ENCODE measurements around the gene TPD52L1.
A peak's percentile ranks its signal among the peaks of the same experiment; 100 is the strongest.
"Not testable (repeated sequence)": the region's sequence is repeated elsewhere in the genome, so short reads cannot be mapped to it uniquely, and the experiment has no call there.

Gene TPD52L1

DNA sequence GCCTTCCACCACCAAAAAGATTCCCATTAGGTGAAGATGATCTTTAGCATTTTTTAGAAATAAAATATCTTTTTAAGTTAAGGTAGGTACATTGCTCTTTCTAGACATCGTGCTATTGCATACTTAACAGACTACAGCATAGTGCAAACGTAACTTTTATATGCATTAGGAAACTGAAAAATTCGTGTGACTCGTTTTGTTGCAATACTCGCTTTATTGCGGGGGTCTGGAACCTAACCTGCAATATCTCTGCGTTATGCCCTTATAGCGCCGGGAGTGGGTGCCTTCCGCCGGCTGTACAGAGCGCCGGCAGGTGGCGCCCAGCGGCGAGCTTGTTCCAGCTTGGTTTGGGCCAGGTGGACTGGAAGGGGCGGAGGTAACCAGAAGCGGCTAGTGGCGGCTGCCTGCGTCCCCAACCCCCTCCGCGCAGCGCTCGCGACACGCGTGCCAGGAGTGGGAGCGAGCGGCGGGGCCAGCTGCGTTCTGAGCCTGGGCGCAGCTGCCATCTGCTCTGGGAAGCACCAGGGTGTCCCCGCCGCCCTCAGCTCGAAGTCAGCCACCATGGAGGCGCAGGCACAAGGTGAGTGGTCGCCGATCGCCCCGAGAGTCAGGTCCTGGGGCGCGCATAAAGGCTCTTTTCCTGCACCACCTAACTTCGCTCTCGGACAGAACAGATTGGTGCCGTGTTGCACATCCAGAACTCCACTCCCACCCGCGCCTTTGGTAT lies at the start of gene TPD52L1:
Gene TPD52L1 (plus strand): TSS at position 383 of the 727 bp plus-strand sequence. CDS start 179 bp downstream, at position 562.
- DNase-seq (ENCODE audit: low read depth in 2 of 2): peak in 1 of 2 donors; percentile 10

GRCh38 chr6:125104425-125104824 lies 49.1 kb upstream of the TPD52L1 start:
- no peak for DNase-seq (ENCODE audit: low read depth in 2 of 2)

- DNase-seq (ENCODE audit: low read depth in 2 of 2): no peak
Observed at GRCh38 chr6:125107048-125107447, 46.5 kb upstream of the TPD52L1 start.

DNA sequence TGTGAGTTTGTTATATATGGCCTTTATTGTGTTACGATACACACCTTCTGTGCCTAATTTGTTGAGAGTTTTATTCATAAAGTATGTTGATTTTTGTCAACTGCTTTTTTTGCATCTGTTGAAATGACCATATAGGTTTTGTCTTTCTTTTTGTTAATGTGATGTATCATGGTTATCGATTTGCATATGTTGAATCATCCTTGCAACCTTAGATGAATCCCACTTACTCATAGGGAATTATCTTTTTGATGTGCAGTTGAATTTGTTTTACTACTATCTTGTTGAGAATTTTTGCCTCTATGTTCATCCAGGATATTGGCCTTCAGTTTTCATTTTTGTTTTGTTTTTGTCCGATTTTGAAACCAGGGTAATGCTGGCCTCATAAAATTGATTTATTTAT lies 45.7 kb upstream of the TPD52L1 start:
- DNase-seq (ENCODE audit: low read depth in 2 of 2): no peak

DNA sequence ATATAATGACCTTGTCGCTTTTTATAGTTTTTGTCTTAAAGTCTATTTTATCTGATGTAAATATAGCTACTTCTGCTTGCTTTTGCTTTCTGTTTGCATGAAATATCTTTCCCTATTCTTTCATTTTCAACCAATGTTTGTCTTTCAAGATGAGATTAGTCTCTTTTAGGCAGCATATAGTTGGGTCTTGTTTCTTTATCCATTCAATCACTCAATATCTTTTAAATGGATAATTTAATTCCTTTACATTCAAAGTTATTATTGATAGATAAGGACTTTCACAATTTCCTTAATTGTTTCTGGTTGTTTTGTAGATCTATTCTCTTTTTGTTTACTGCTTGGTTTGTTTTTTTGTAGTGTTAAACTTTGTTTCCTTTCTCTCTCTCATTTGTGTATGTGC lies 43.5 kb upstream of the TPD52L1 start:
- DNase-seq (ENCODE audit: low read depth in 2 of 2): no peak

DNA sequence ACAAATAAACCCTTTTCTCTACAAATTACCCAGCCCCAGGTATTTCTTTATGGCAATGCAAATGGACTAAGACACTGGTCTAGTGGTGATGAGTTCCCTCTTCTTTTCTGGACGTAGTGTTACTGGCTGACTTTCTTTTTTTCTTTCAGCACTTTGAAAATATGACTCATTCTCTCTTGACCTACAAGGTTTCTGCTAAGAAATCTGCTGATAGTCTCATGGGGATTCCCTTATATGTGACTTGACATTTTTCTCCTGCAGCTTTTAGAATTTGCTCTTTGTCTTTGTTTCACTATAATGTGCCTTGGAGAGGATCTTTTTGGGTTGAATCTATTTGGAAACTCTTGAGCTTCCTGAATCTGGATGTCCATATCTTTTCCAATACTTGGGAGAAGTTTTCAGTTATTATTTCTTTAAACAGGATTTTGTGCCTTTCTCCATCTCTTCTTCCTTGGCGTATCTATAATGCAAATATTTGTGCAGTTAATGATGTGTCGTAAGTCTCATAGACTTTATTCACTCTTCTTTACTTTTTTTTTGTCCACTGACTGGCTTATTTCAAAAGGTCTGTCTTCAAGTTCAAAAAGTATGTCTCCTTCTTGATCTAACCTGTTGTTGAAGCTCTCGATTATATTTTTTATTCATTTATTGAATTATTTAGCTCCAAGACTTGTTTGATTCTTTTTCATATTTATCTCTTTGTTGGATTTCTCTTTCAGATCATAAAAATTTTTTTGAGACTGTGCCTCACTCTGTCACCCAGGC lies 42.2 kb upstream of the TPD52L1 start:
- DNase-seq (ENCODE audit: low read depth in 2 of 2): no peak

DNA sequence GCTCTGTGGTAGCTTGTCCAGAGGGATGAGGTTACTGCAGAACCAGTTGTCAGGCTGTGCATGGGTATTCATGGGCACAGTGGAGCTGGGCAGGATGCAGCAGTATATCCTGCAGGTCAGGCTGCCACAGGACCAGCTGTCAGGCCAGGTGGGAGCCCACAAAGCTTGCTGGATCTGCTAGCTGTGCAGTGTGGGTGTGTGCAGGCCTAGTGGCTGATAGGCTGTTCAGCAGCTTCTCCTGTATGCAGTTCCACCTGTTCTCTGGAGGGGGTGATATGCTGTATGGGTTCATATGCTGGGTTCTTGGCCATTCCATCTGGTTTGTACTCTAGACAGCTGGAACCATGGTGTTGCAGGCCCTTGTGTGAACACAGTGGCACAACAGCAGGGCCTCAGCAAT lies 40.6 kb upstream of the TPD52L1 start:
- no peak for DNase-seq (ENCODE audit: low read depth in 2 of 2)

- peak in 1 of 2 donors; percentile 1 for DNase-seq (ENCODE audit: low read depth in 2 of 2)
Observed at GRCh38 chr6:125114248-125114858, 39.2 kb upstream of the TPD52L1 start.

DNA sequence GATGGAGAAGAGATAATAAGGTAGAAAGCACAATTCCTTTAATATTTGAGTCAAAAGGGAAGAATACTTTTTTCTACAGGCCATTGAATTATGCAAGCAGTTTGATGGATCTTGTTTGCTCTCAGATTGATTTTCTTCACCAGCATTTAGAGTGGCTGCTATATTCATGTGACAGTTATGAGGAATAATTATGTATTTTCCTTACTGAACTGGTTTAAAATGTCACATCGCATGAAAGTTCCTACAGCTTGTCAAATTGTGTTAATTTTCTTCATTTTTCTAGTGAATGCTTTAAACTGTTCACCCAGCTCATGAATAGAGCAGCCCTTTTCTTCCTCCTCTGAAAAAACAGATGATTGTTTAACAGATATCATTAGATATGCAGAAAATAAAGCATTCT lies 37.4 kb upstream of the TPD52L1 start:
- no peak for DNase-seq (ENCODE audit: low read depth in 2 of 2)

DNA sequence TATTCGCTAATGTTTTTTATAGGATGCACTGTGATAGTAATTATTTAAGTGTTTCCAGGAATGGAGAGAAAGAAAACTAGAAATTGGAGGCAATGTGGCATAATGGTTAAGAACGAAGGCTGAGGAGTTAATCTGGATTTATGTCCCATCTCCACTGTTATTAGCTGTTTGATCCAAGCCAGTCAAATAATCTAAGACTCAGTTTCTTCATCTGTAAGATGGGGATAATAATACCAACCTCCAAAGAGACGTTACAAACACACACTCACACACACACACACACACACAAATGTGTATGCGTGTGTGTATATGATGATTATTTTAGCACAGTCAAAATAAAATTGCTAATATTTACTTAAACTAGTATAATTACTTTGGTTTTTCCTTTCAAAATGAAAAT lies 36.9 kb upstream of the TPD52L1 start:
- DNase-seq (ENCODE audit: low read depth in 2 of 2): no peak

DNA sequence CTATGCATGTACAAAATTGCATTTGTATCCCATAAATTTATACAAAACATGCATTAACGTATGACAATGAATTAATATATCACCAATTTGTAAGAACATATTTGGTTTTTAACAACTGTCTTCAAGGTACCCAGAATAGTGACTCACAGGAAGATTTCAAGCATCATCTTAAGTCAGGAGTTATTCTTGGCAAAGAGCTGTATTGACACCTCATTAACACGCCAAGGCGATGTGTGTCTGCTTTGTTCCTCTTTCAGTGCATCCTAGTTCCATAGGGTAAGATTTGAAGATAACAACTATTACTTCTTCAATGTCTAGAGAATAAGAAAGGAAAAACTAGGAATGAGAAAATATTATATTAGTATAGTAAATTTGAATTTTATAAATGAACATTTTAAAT lies 35.8 kb upstream of the TPD52L1 start:
- no peak for DNase-seq (ENCODE audit: low read depth in 2 of 2)

DNA sequence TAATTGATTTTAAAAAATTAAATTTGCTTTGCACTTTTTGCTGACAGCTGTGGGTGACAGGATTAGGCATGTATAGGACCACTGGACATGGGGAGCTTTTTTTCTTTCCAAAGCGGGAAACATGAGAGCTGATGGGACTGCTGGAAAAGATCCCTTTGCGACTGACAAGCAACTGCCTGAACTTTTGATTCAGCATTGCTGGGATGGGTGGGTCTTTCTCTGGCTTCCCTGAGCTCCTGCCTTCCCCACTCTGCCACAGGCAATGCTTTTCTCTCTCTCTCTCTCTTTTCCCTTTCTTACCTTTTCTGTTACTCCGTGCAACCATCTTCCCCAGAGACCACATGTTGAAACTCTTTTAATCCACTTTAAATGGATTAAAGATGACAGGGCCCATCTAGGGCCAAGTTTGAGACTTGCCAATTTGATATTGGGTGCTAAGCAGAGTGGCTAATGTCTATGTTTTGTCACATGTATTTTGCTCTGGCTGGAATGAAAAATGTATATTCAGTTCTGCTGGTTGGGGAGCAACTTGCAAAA lies 33.5 kb upstream of the TPD52L1 start:
- DNase-seq (ENCODE audit: low read depth in 2 of 2): no peak

- DNase-seq (ENCODE audit: low read depth in 2 of 2): no peak
Observed at GRCh38 chr6:125121894-125122293, 31.7 kb upstream of the TPD52L1 start.

GRCh38 chr6:125123051-125123450 lies 30.5 kb upstream of the TPD52L1 start:
- DNase-seq (ENCODE audit: low read depth in 2 of 2): no peak

DNA sequence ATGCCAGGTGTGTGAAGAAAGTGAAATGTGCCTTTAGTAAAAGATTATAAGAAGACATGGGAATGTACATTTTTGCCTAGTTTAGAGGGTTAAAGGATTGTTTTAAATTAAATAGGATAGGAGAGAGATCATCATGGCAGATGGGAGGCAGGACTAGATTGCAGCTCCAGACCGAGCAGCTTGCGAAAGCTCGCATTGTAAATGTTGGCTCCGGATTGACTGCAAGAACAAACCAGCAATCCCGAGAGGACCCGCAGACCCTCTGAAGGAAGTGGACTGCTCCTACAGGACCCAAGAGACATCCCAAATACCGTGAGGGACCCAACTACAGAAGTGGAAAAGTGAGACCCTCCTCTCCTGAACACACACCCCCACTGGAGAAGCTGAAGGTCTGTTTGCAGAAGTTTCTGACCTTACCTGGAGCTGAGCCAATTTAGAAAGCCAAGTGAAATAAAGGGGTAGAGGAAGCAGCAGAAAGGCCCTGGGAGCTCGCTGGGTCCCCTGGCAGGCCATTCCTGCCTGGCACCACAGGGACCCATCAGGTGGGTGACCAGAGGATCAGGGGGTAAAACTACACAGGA lies 30.0 kb upstream of the TPD52L1 start:
- DNase-seq (ENCODE audit: low read depth in 2 of 2): no peak

GRCh38 chr6:125124049-125124669 lies 29.4 kb upstream of the TPD52L1 start:
- DNase-seq (ENCODE audit: low read depth in 2 of 2): no peak

DNA sequence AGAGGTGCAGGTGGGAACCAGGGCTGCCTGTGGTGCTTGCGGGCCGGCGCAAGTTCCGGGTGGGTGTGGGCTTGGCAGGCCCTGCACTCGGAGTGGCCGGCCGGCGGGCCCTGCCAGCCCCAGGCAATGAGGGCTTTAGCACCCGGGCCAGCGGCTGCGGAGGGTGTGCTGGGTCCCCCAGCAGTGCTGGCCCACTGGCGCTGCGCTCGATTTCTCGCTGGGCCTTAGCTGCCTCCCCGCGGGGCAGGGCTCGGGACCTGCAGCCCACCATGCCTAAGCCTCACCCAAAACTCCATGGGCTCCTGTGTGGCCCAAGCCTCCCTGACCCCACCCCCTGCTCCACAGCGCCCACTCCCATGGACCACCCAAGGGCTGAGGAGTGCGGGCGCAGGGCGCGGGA lies 27.7 kb upstream of the TPD52L1 start:
- not testable (repeated sequence) for DNase-seq (ENCODE audit: low read depth in 2 of 2)

DNA sequence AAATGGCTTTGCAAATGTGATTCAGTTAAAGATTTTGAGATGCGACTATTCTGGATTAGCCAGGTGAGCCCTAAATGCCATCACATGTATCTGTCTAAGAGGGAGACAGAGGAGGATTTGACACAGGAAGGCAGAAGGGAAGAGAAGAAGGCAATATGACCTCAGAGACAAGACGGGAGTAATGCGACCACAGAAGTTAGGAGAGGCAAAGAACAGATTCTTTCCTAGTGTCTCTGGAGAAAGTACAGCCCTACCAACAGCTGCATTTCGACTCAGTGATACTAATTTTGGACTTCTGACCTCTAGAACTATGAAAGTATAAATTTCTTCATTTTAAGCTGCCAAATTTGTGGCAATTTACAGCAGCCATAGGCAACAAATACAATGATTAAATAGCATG lies 24.2 kb upstream of the TPD52L1 start:
- no peak for DNase-seq (ENCODE audit: low read depth in 2 of 2)

DNA sequence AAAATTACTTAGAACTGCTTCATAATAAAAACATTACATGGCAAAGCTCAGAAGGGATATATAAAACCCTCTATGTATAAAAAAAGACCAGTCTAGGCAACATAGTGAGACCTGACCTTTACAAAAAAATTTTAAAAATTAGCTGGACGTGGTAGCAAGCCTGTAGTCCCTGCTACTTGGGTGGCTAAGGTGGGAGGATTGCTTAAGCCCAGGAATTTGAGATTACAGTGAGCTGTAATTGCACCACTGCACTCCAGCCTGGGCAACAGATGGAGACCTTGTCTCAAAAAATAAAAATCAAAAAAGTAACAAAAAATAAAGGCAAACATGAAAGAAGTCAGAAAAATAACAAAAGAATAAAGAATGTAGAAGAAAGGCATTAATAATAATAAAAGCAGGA lies 21.5 kb upstream of the TPD52L1 start:
- DNase-seq (ENCODE audit: low read depth in 2 of 2): no peak

DNA sequence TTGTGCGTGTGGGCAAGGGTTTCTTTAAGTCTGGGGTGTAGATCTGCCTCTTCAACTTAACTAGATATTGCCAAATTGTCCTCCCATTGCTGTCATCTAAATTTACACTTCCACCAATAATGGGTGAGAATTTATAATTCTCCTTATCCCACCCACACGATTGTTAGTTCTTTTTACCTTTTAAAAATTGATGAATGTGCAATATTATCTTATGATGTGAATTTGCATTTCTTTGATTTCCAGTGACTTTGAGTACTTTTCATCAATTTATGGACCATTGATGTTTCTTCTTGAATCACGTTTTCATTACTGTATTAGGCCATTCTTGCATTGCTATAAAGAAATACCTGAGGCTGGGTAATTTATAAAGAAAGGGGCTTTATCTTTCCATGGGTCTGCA lies 17.2 kb upstream of the TPD52L1 start:
- no peak for DNase-seq (ENCODE audit: low read depth in 2 of 2)

DNA sequence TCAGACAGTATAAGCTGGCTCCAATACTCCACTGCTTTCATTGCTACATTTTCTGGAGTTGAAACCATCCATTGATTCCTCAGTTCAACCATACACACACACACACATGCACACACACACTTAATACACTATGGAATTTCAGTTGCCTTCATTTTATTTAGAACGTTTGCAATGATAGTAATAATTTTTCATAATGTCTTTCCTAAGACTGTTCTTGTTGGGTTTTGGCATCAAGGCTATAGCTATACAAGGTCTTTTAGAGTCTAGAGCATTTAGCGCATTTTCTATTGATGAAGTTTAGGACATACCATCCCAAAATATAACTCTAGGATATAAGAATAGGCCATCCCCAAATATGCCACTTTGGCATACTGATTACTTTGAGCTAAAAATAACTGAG lies 15.5 kb upstream of the TPD52L1 start:
- no peak for DNase-seq (ENCODE audit: low read depth in 2 of 2)

GRCh38 chr6:125140808-125141207 lies 12.8 kb upstream of the TPD52L1 start:
- DNase-seq (ENCODE audit: low read depth in 2 of 2): no peak

Measured in stimulated activated CD8-positive, alpha-beta memory T cell treated with anti-CD3 and anti-CD28 coated beads, Interleukin-2, amount 100 ng/mL, for 1 hour (primary cell).